HepG2 (cell line): ENCODE measurements around the gene ORM1. TPM values are rescaled to one million over a fixed set of nuclear protein-coding genes. Genes with fewer than 3 reads are reported as not detected.
"Not testable (repeated sequence)": the region's sequence is repeated elsewhere in the genome, so short reads cannot be mapped to it uniquely, and the experiment has no call there.

ENCODE experiments used
- ATAC-seq: fragments of 200-7000 bp; cut with Tn5 transposase; 3 replicates; pipeline ENCODE4 v1.9.1; 2020; ENCODE audit warnings: mild to moderate bottlenecking, moderate library complexity
- BruUV-seq: library from RNA; stranded (reverse); fragments of 400-500 nt; replicated peaks from 2 replicates; lab custom pipeline; 2021; lab: Mats Ljungman, UMichigan
- CTCF ChIA-PET: fragments of 300-600 bp; formaldehyde crosslinking; extraction: SDS; loops from one replicate; lab custom pipeline; 2021; ENCODE audit warnings: low total read pairs, inconsistent platforms, low intra/inter-chr PET ratio; lab: Yijun Ruan, JAX
- POLR2A ChIA-PET: fragments of 350-600 bp; sonication (Branson Sonifier 250); formaldehyde crosslinking; loops from one replicate; lab custom pipeline; 2020; ENCODE audit warnings: antibody characterized with exemption, inconsistent platforms; lab: Yijun Ruan, JAX
- DNase-seq: peaks from one replicate; pipeline ENCODE4 v3.0.0-alpha.2; 2015; ENCODE audit warnings: low spot score
- FAIRE-seq: peaks from 3 replicates; lab custom pipeline; 2011; peaks lifted over from hg19 to GRCh38; lab: Jason Lieb, UNC
- H2AFZ ChIP-seq: one replicate; pipeline ENCODE4 v1.6.1; 2011; ENCODE audit warnings: low read length, inconsistent platforms
- H3K27ac ChIP-seq: fragments of 300-600 bp; 3 replicates; pipeline ENCODE4 v1.8.0; 2011; ENCODE audit warnings: mixed run types, mild to moderate bottlenecking, mixed read lengths, low read length, inconsistent platforms; ENCODE audit not compliant: insufficient read depth; ENCODE audit errors: extremely low read length
- H3K27me3 ChIP-seq, 2 experiments: fragments of 200-600 bp in 1 of 2; 2 replicates in 1 of 2; 3 replicates in 1 of 2; pipeline versions ENCODE4 v1.6.0 to v1.8.0; 2011; ENCODE audit warnings: low read length in 2 of 2, mild to moderate bottlenecking in 2 of 2, moderate library complexity in 2 of 2, inconsistent platforms in 1 of 2; ENCODE audit not compliant: insufficient read depth in 2 of 2, control insufficient read depth in 1 of 2
- H3K36me3 ChIP-seq, 2 experiments: fragments of 200-600 bp in 1 of 2; replicated peaks in 1 of 2; 2 replicates in 1 of 2; 3 replicates in 1 of 2; pipeline versions ENCODE4 v1.5.1 to v1.8.0; 2011; ENCODE audit warnings: low read length in 2 of 2, inconsistent platforms in 1 of 2; ENCODE audit not compliant: insufficient read depth in 2 of 2, control insufficient read depth in 1 of 2
- H3K4me1 ChIP-seq: 2 replicates; pipeline ENCODE4 v1.5.1; 2012; ENCODE audit warnings: low read length, inconsistent platforms; ENCODE audit not compliant: insufficient read depth
- H3K4me2 ChIP-seq: 2 replicates; pipeline ENCODE4 v1.6.0; 2011; ENCODE audit warnings: low read depth, low read length, inconsistent platforms
- H3K4me3 ChIP-seq, 3 experiments: fragments of 200-600 bp in 1 of 3; sonication (generic), shearing (Covaris generic) in 1 of 3; replicated peaks in 1 of 3; 2 replicates each; pipeline ENCODE4 v1.5.1; 2011 to 2016; ENCODE audit warnings: low read length in 3 of 3, inconsistent platforms in 2 of 3, low read depth in 2 of 3, mild to moderate bottlenecking in 2 of 3, control low read depth in 1 of 3, mixed read lengths in 1 of 3; ENCODE audit not compliant: insufficient read depth in 1 of 3
- H3K79me2 ChIP-seq: one replicate; pipeline ENCODE4 v1.6.1; 2011; ENCODE audit warnings: low read length, inconsistent platforms; ENCODE audit not compliant: insufficient read depth
- H3K9ac ChIP-seq: 2 replicates; pipeline ENCODE4 v1.6.0; 2011; ENCODE audit warnings: mild to moderate bottlenecking, low read depth, low read length, inconsistent platforms; ENCODE audit not compliant: insufficient read depth
- H3K9me3 ChIP-seq: 2 replicates; pipeline ENCODE4 v1.5.1; 2012; ENCODE audit warnings: mild to moderate bottlenecking, low read length
- H4K20me1 ChIP-seq: 2 replicates; pipeline ENCODE4 v1.6.0; 2011; ENCODE audit warnings: inconsistent platforms, mild to moderate bottlenecking, low read length, moderate library complexity; ENCODE audit not compliant: insufficient read depth
- ARID5B ChIP-seq: IDR thresholded peaks from 2 replicates; pipeline ENCODE4 v1.4.0; 2020; ENCODE audit warnings: mild to moderate bottlenecking, missing genetic modification reagents
- BCL6 ChIP-seq: IDR thresholded peaks from 2 replicates; pipeline ENCODE4 v1.6.1; 2016; ENCODE audit warnings: missing genetic modification reagents, missing compliant biosample characterization
- CEBPB ChIP-seq: IDR thresholded peaks from 2 replicates; pipeline ENCODE4 v1.6.1; 2011; ENCODE audit warnings: low read depth, low read length, improper control_type of control experiment, borderline replicate concordance
- CREM ChIP-seq, 2 experiments: sonication (generic) in 1 of 2; formaldehyde crosslinking in 1 of 2; IDR thresholded peaks; 2 replicates each; pipeline versions ENCODE4 v1.4.0 to v1.6.1; 2016 to 2020; ENCODE audit warnings: antibody characterized with exemption in 1 of 2, mild to moderate bottlenecking in 1 of 2, missing genetic modification reagents in 1 of 2
- ELF3 ChIP-seq: IDR thresholded peaks from 2 replicates; pipeline ENCODE4 v1.6.1; 2016; ENCODE audit warnings: missing genetic modification reagents, missing compliant biosample characterization
- HNF4A ChIP-seq: sonication (generic); formaldehyde crosslinking; IDR thresholded peaks from 2 replicates; pipeline ENCODE4 v1.4.0; 2020; ENCODE audit warnings: missing genetic modification reagents
- LCORL ChIP-seq, 2 experiments: fragments of 450-650 bp in 1 of 2; sonication (generic) in 1 of 2; formaldehyde crosslinking in 1 of 2; IDR thresholded peaks; 2 replicates each; pipeline versions ENCODE4 v1.5.0 to v1.6.1; 2017 to 2020; ENCODE audit warnings: antibody characterized with exemption in 1 of 2, missing genetic modification reagents in 1 of 2
- MED1 ChIP-seq: sonication (generic); formaldehyde crosslinking; IDR thresholded peaks from 2 replicates; pipeline ENCODE4 v1.4.0; 2020; ENCODE audit warnings: missing genetic modification reagents
- NCOA2 ChIP-seq: sonication (generic); formaldehyde crosslinking; IDR thresholded peaks from 2 replicates; pipeline ENCODE4 v1.8.0; 2022; ENCODE audit warnings: inconsistent platforms
- PATZ1 ChIP-seq: sonication (generic); formaldehyde crosslinking; IDR thresholded peaks from 2 replicates; pipeline ENCODE4 v1.4.0; 2020; ENCODE audit warnings: missing genetic modification reagents
- SAP130 ChIP-seq: IDR thresholded peaks from 2 replicates; pipeline ENCODE4 v1.6.1; 2016; ENCODE audit warnings: low read depth
- SRF ChIP-seq: IDR thresholded peaks from 2 replicates; pipeline ENCODE4 v1.6.1; 2011; ENCODE audit warnings: mild to moderate bottlenecking, low read depth, low read length, moderate library complexity
- ZNF264 ChIP-seq: sonication (generic); formaldehyde crosslinking; IDR thresholded peaks from 2 replicates; pipeline ENCODE4 v1.4.0; 2020; ENCODE audit warnings: missing genetic modification reagents
- ZNF574 ChIP-seq: sonication (generic); formaldehyde crosslinking; IDR thresholded peaks from 2 replicates; pipeline ENCODE4 v1.4.0; 2020; ENCODE audit warnings: missing genetic modification reagents
- WGBS: methylation state at CpG from one replicate; pipeline ENCODE4 v1.1.6; 2017; ENCODE audit warnings: low lambda C conversion rate; 5-methylcytosine and 5-hydroxymethylcytosine counted together
- in situ Hi-C: cut with HindIII; loops from 2 replicates; pipeline ENCODE4 v1.10.0; 2017; ENCODE audit warnings: low pct_unique_long_range_greater_than_20kb; ENCODE audit not compliant: extremely low pct_ligation_motif_present
- intact Hi-C: fragments of 100-400 bp; cut with micrococcal nuclease; formaldehyde crosslinking; loops from one replicate; pipeline ENCODE4 v1.10.0; 2022; ENCODE audit not compliant: unreplicated experiment
- polyA plus RNA-seq, 8 experiments: library from polyadenylated mRNA; depleted of rRNA in 3 of 8; stranded (reverse) in 7 of 8; unstranded in 1 of 8; fragments of >200 nt; fragmentation: Illumina TruSeq in 4 of 8; extraction: Trizol in 4 of 8; gene quantifications; 2 replicates each; pipeline versions ENCODE4 v1.2.1 to v1.2.3, GENCODE V29; 2011 to 2016; ENCODE audit warnings: low read depth in 4 of 8, missing spikeins in 1 of 8, mixed read lengths in 1 of 8; ENCODE audit not compliant: insufficient read depth in 1 of 8
- total RNA-seq, 5 experiments: library from RNA; depleted of rRNA; stranded (reverse); fragments of >200 nt; fragmentation: Illumina TruSeq; extraction: Trizol; gene quantifications; 2 replicates each; pipeline ENCODE4 v1.2.3, GENCODE V29; 2016; ENCODE audit warnings: low read depth in 1 of 5

Gene ORM1
- total and polyA plus RNA-seq, 2 of the 13 experiments (the other 11 are each of a cell fraction or from before 2014, with no cell fraction given): 699 to 1,180 TPM

GRCh38 chr9:114322160-114322818 is 609 bp upstream of the ORM1 start (continued):
- TF ChIP-seq PATZ1 (peak; percentile 52; the same call in 1 of the 2 replicates), SRF (0 out of 2 replicates have a peak, but pooled peaks have one; percentile 44), ARID5B (CRISPR knock-in tag) (0 out of 2 replicates have a peak, but pooled peaks have one; percentile 17), CREM (IDR thresholded peaks at IDR 0.05) (peak; percentile 33; the same call in 1 of the 2 replicates), NCOA2 (CRISPR knock-in tag) (peak; percentile 63), MED1 (CRISPR knock-in tag) (peak; percentile 56; the same call in 1 of the 2 replicates), HNF4A (CRISPR knock-in tag) (peak; percentile 83), ZNF264 (CRISPR knock-in tag) (peak; percentile 88), LCORL (CRISPR knock-in tag; IDR thresholded peaks at IDR 0.05) (peak; percentile 74), ZNF574 (CRISPR knock-in tag) (peak; percentile 38; the same call in 1 of the 2 replicates), CEBPB (peak; percentile 68), SAP130 (peak; percentile 55), BCL6 (peak; percentile 43; the same call in 1 of the 2 replicates), ELF3 (CRISPR knock-in tag) (0 out of 2 replicates have a peak, but pooled peaks have one; percentile 21)
- TF ChIP-seq CREM (CRISPR knock-in tag; IDR thresholded peaks at IDR 0.05); LCORL (IDR thresholded peaks at IDR 0.05): not testable (repeated sequence)

GRCh38 chr9:114323849-114324248 is 951 bp downstream of the ORM1 start:
- FAIRE-seq: peak; percentile 56
- POLR2A ChIA-PET: interaction anchor here (1.2 kb wide), 1 partner anchor 243 kb away, joined by 4 read pairs; no protein-coding TSS in a partner anchor
- H3K9ac ChIP-seq: peak overlapping the region; percentile 70
- H3K79me2 ChIP-seq: peaks cover 13% of the 10 kb centered on the region
- DNase-seq, H3K27me3 ChIP-seq, H4K20me1 ChIP-seq, H3K9me3 ChIP-seq, CTCF ChIA-PET, intact Hi-C loops, H3K36me3 ChIP-seq, in situ Hi-C loops, H2AFZ ChIP-seq, ATAC-seq: not testable (repeated sequence)
- TSS peak; percentile 73 for BruUV-seq
- H3K4me1 ChIP-seq: peaks cover 53% of the 10 kb centered on the region
- 18% methylated on average over 6 of the region's 6 CpGs for WGBS
- peak overlapping the region; percentile 75 for H3K4me2 ChIP-seq
- H3K27ac ChIP-seq: peak overlapping the region; percentile 77
- H3K4me3 ChIP-seq: peak overlapping the region; percentile 44 to 64 (median 51)
